ENCODE measurements around the gene HMGCR. TPM values are rescaled to one million over a fixed set of nuclear protein-coding genes. Genes with fewer than 3 reads are reported as not detected.

The HMGCR gene
- total RNA-seq, 5 donors from 2014 or later (not counting 1 experiment from before 2014, with no cell fraction given), result 29.6 to 47.2 (median 41.6) TPM

DNA sequence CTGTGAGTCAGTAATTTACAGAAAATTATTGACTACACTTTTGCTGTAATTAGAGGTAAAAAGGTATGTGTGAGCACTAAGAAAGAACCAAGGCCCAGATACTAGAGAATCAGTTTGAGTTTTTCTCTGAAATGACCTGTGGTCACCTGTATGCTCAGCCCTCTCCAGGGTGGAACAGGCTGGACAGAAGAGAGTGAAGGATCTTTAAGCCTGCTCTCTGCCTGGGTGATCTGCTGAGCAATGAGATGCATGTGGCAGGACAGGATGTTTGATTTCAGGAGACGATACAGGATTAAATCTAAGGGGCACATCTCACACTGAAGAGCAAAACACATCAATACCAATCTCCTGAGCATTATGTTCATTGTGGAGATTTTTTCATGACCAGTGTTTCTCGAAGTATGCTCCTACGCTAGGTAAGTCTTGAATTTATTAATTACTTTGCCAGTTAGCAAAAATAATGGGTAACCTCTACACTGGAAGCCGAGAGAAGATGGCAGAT is 25.5 kb downstream of the HMGCR start:
- no CpG with 5 or more reads among the region's 4 CpGs for WGBS (ENCODE audit: insufficient coverage)
- DNase-seq, result no peak
- Histone ChIP-seq H3K27ac (ENCODE audit: low read length) (no peak overlapping the region), H3K4me1 (ENCODE audit: control insufficient read depth in 1 of 2, extremely low read depth in 1 of 2, insufficient read depth in 2 of 2, low read length in 2 of 2) (no peaks in the 10 kb centered on the region), H3K27me3 (replicated peaks in 1 of 2; ENCODE audit: control insufficient read depth in 2 of 2, extremely low read depth in 1 of 2, insufficient read depth in 2 of 2, low read length in 1 of 2) (no peaks in the 10 kb centered on the region), H3K4me3 (ENCODE audit: control insufficient read depth in 1 of 2, extremely low read depth in 1 of 2, low read length in 1 of 2) (no peak overlapping the region), H3K9me3 (no peaks in the 10 kb centered on the region), H3K36me3 (ENCODE audit: control insufficient read depth in 2 of 2, extremely low read depth in 1 of 2, insufficient read depth in 1 of 2, low read length in 1 of 2) (peaks cover 9 to 37% of the 10 kb centered on the region in 2 donors)
- Mint-ChIP-seq H3K4me1 (peaks cover 0 to 4% (median 4%) of the 10 kb centered on the region in 3 donors), H3K36me3 (peaks cover 25% of the 10 kb centered on the region), H3K4me3 (no peak overlapping the region), H3K9me3 (no peaks in the 10 kb centered on the region), H3K27ac (peak overlapping the region in 1 of 2 donors; percentile 3), H3K27me3 (no peaks in the 10 kb centered on the region)
- ChIA-PET CTCF (interaction anchor here in 1 of 2 donors (0.8 kb wide), 1 partner anchor 644 kb away, joined by 3 read pairs; no protein-coding TSS in a partner anchor), POLR2A (interaction anchor here (0.6 to 0.9 kb wide), 3 partner anchors 22 to 1022 kb away, joined by 3 to 4 read pairs (median 4); partner anchors contain the start of gene HMGCR (in 1 of the 2))
- no peak for ATAC-seq (replicated peaks in 1 of 4)

- Histone ChIP-seq H3K27me3 (replicated peaks in 1 of 2; ENCODE audit: control insufficient read depth in 2 of 2, extremely low read depth in 1 of 2, insufficient read depth in 2 of 2, low read length in 1 of 2) (no peaks in the 10 kb centered on the region), H3K4me1 (ENCODE audit: control insufficient read depth in 1 of 2, extremely low read depth in 1 of 2, insufficient read depth in 2 of 2, low read length in 2 of 2) (no peaks in the 10 kb centered on the region), H3K36me3 (ENCODE audit: control insufficient read depth in 2 of 2, extremely low read depth in 1 of 2, insufficient read depth in 1 of 2, low read length in 1 of 2) (peaks cover 5 to 32% of the 10 kb centered on the region in 2 donors), H3K4me3 (ENCODE audit: control insufficient read depth in 1 of 2, extremely low read depth in 1 of 2, low read length in 1 of 2) (no peak overlapping the region), H3K27ac (ENCODE audit: low read length) (no peak overlapping the region), H3K9me3 (no peaks in the 10 kb centered on the region)
- peaks cover 0 to 4% (median 4%) of the 10 kb centered on the region in 3 donors for H3K4me1 Mint-ChIP-seq
- POLR2A ChIA-PET, result no interaction called here
- ATAC-seq (replicated peaks in 1 of 4) (no peak), DNase-seq (no peak)
- H3K9me3 Mint-ChIP-seq, result no peaks in the 10 kb centered on the region
- no peak overlapping the region for H3K4me3 Mint-ChIP-seq
- 88% methylated on average over 4 of the region's 5 CpGs for WGBS (ENCODE audit: insufficient coverage)
- peak overlapping the region in 1 of 2 donors; percentile 12 for H3K27ac Mint-ChIP-seq
- H3K36me3 Mint-ChIP-seq, result peaks cover 23% of the 10 kb centered on the region
- no peaks in the 10 kb centered on the region for H3K27me3 Mint-ChIP-seq
- CTCF ChIA-PET, result interaction anchor here in 1 of 2 donors (0.6 kb wide), 1 partner anchor 306 kb away, joined by 3 read pairs; no protein-coding TSS in a partner anchor
Observed at GRCh38 chr5:75363111-75363510, 26.1 kb downstream of the HMGCR start.

DNA sequence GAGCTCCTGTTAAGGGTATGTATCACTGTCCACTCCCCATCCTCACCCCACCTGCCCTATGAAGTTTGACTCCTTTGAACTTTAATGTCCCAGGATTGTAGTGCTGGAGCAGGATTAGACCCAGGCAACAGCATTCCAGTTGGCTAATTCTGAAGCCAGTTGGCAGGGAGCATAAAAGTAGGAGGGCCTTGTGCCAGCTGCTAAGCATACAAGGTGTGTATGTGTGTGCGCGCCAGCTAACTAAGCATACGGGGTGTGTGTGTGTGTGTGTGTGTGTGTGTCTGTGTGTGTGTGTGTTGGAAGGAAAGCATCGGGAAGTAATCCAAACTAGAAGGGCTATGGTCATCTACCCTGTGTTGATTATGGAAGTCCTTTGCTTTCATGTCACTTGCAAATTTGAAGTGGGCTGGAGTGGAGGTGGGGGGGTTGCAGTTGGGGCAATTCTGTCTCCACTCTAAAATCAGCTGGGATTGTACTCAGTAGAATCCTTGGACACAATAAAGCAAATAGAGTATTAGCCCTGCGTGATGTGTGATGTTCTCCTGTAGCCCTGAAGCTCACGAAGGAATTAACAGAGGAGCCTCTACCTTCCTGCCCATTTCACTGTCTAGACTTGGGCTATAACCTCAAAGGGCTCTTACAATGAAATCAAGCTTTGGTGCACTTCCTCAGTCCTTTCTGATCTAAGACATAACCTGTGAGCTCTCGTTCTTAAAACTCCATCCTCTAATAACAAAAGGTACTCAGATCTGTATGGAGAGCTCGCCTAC is 26.9 kb downstream of the HMGCR start:
- POLR2A ChIA-PET, result no interaction called here
- H3K4me3 Mint-ChIP-seq, result no peak overlapping the region
- Histone ChIP-seq H3K4me3 (ENCODE audit: control insufficient read depth in 1 of 2, extremely low read depth in 1 of 2, low read length in 1 of 2) (no peak overlapping the region), H3K4me1 (ENCODE audit: control insufficient read depth in 1 of 2, extremely low read depth in 1 of 2, insufficient read depth in 2 of 2, low read length in 2 of 2) (no peaks in the 10 kb centered on the region), H3K36me3 (ENCODE audit: control insufficient read depth in 2 of 2, extremely low read depth in 1 of 2, insufficient read depth in 1 of 2, low read length in 1 of 2) (peaks cover 5 to 27% of the 10 kb centered on the region in 2 donors), H3K27me3 (replicated peaks in 1 of 2; ENCODE audit: control insufficient read depth in 2 of 2, extremely low read depth in 1 of 2, insufficient read depth in 2 of 2, low read length in 1 of 2) (no peaks in the 10 kb centered on the region), H3K27ac (ENCODE audit: low read length) (no peak overlapping the region), H3K9me3 (no peaks in the 10 kb centered on the region)
- H3K27ac Mint-ChIP-seq, result no peak overlapping the region
- no peaks in the 10 kb centered on the region for H3K9me3 Mint-ChIP-seq
- peaks cover 23% of the 10 kb centered on the region for H3K36me3 Mint-ChIP-seq
- H3K27me3 Mint-ChIP-seq, result no peaks in the 10 kb centered on the region
- H3K4me1 Mint-ChIP-seq, result peaks cover 0 to 4% (median 4%) of the 10 kb centered on the region in 3 donors
- CTCF ChIA-PET, result no interaction called here
- ATAC-seq (replicated peaks in 1 of 4) (no peak), DNase-seq (no peak)
- WGBS (ENCODE audit: insufficient coverage), result 94% methylated on average over 5 of the region's 8 CpGs

- no peak overlapping the region for H3K4me3 Mint-ChIP-seq
- 100% methylated on average over 3 of the region's 7 CpGs for WGBS (ENCODE audit: insufficient coverage)
- H3K36me3 Mint-ChIP-seq, result peaks cover 20% of the 10 kb centered on the region
- Histone ChIP-seq H3K4me3 (ENCODE audit: control insufficient read depth in 1 of 2, extremely low read depth in 1 of 2, low read length in 1 of 2) (no peak overlapping the region), H3K4me1 (ENCODE audit: control insufficient read depth in 1 of 2, extremely low read depth in 1 of 2, insufficient read depth in 2 of 2, low read length in 2 of 2) (no peaks in the 10 kb centered on the region), H3K9me3 (no peaks in the 10 kb centered on the region), H3K27me3 (replicated peaks in 1 of 2; ENCODE audit: control insufficient read depth in 2 of 2, extremely low read depth in 1 of 2, insufficient read depth in 2 of 2, low read length in 1 of 2) (no peaks in the 10 kb centered on the region), H3K36me3 (ENCODE audit: control insufficient read depth in 2 of 2, extremely low read depth in 1 of 2, insufficient read depth in 1 of 2, low read length in 1 of 2) (peaks cover 5 to 19% of the 10 kb centered on the region in 2 donors), H3K27ac (ENCODE audit: low read length) (no peak overlapping the region)
- ChIA-PET CTCF (no interaction called here), POLR2A (interaction anchor here in 1 of 2 donors (0.6 kb wide), 1 partner anchor 9 kb away, joined by 7 read pairs; no protein-coding TSS in a partner anchor)
- H3K4me1 Mint-ChIP-seq, result peaks cover 0 to 4% (median 4%) of the 10 kb centered on the region in 3 donors
- H3K27ac Mint-ChIP-seq, result no peak overlapping the region
- H3K27me3 Mint-ChIP-seq, result no peaks in the 10 kb centered on the region
- no peak for ATAC-seq (replicated peaks in 1 of 4)
- no peak for DNase-seq
- no peaks in the 10 kb centered on the region for H3K9me3 Mint-ChIP-seq
Observed at GRCh38 chr5:75364571-75365280, 27.7 kb downstream of the HMGCR start.

GRCh38 chr5:75365740-75366139 is 28.7 kb downstream of the HMGCR start:
- no peaks in the 10 kb centered on the region for H3K27me3 Mint-ChIP-seq
- H3K9me3 ChIP-seq, result no peaks in the 10 kb centered on the region
- H3K27me3 ChIP-seq (replicated peaks in 1 of 2; ENCODE audit: control insufficient read depth in 2 of 2, extremely low read depth in 1 of 2, insufficient read depth in 2 of 2, low read length in 1 of 2), result no peaks in the 10 kb centered on the region
- no peak for DNase-seq
- H3K27ac Mint-ChIP-seq, result no peak overlapping the region
- H3K4me1 ChIP-seq (ENCODE audit: control insufficient read depth in 1 of 2, extremely low read depth in 1 of 2, insufficient read depth in 2 of 2, low read length in 2 of 2), result no peaks in the 10 kb centered on the region
- H3K27ac ChIP-seq (ENCODE audit: low read length), result no peak overlapping the region
- peaks cover 10% of the 10 kb centered on the region for H3K36me3 Mint-ChIP-seq
- H3K4me3 Mint-ChIP-seq, result no peak overlapping the region
- ChIA-PET POLR2A (no interaction called here), CTCF (no interaction called here)
- no CpG with 5 or more reads among the region's 1 CpG for WGBS (ENCODE audit: insufficient coverage)
- peaks cover 0 to 4% (median 4%) of the 10 kb centered on the region in 3 donors for H3K4me1 Mint-ChIP-seq
- H3K9me3 Mint-ChIP-seq, result no peaks in the 10 kb centered on the region
- no peak overlapping the region for H3K4me3 ChIP-seq (ENCODE audit: control insufficient read depth in 1 of 2, extremely low read depth in 1 of 2, low read length in 1 of 2)
- peaks cover 0 to 10% of the 10 kb centered on the region in 2 donors for H3K36me3 ChIP-seq (ENCODE audit: control insufficient read depth in 2 of 2, extremely low read depth in 1 of 2, insufficient read depth in 1 of 2, low read length in 1 of 2)
- no peak for ATAC-seq (replicated peaks in 1 of 4)

- CTCF ChIA-PET, result no interaction called here
- no peak overlapping the region for H3K4me3 Mint-ChIP-seq
- H3K27ac Mint-ChIP-seq, result peak overlapping the region in 1 of 2 donors; percentile 18
- 67% methylated on average over 9 of the region's 9 CpGs for WGBS (ENCODE audit: insufficient coverage)
- Histone ChIP-seq H3K4me3 (ENCODE audit: control insufficient read depth in 1 of 2, extremely low read depth in 1 of 2, low read length in 1 of 2) (no peak overlapping the region), H3K27me3 (replicated peaks in 1 of 2; ENCODE audit: control insufficient read depth in 2 of 2, extremely low read depth in 1 of 2, insufficient read depth in 2 of 2, low read length in 1 of 2) (no peaks in the 10 kb centered on the region), H3K36me3 (ENCODE audit: control insufficient read depth in 2 of 2, extremely low read depth in 1 of 2, insufficient read depth in 1 of 2, low read length in 1 of 2) (peaks cover 0 to 7% of the 10 kb centered on the region in 2 donors), H3K9me3 (no peaks in the 10 kb centered on the region), H3K4me1 (ENCODE audit: control insufficient read depth in 1 of 2, extremely low read depth in 1 of 2, insufficient read depth in 2 of 2, low read length in 2 of 2) (no peaks in the 10 kb centered on the region), H3K27ac (ENCODE audit: low read length) (no peak overlapping the region)
- ATAC-seq (replicated peaks in 1 of 4), result no peak
- no peaks in the 10 kb centered on the region for H3K9me3 Mint-ChIP-seq
- POLR2A ChIA-PET, result no interaction called here
- H3K4me1 Mint-ChIP-seq, result peaks cover 0 to 4% (median 4%) of the 10 kb centered on the region in 3 donors
- H3K36me3 Mint-ChIP-seq, result peaks cover 10% of the 10 kb centered on the region
- no peak for DNase-seq
- no peaks in the 10 kb centered on the region for H3K27me3 Mint-ChIP-seq
Observed at GRCh38 chr5:75366787-75367186, 29.8 kb downstream of the HMGCR start.
